GM18498 (cell line): ENCODE measurements around the gene AVPR2.

Experiments
- ATAC-seq: cut with Tn5 transposase; IDR thresholded peaks from one replicate; pipeline ENCODE4 v1.9.1; 2021; ENCODE audit warnings: mild to moderate bottlenecking, moderate library complexity; ENCODE audit not compliant: unreplicated experiment

Gene AVPR2

GRCh38 chrX:153910446-153910845 lies 6.0 kb downstream of the AVPR2 start:
- no peak for ATAC-seq

- no peak for ATAC-seq
Measured at GRCh38 chrX:153911798-153912197, 7.3 kb downstream of the AVPR2 start.

DNA sequence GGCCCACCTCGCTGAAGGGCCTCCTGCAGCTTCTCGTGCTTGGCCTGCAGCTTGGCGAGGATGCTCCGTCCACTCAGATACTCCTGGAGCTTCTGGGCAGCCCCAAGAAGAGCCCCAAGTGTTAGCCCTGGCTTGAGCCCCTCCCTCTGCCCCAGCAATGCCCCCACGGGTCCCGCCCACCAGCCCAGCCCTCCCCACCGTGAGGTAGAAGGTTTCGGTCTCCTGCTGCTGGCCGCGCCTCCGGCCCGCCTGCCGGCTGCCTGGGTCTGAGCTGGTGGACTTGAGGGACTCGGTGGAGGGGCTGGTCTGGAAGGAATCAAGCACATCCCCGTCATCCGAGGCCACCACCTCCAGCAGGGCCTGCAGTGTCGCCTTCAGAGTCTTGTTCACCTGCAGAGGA lies 8.7 kb downstream of the AVPR2 start:
- ATAC-seq, result no peak

DNA sequence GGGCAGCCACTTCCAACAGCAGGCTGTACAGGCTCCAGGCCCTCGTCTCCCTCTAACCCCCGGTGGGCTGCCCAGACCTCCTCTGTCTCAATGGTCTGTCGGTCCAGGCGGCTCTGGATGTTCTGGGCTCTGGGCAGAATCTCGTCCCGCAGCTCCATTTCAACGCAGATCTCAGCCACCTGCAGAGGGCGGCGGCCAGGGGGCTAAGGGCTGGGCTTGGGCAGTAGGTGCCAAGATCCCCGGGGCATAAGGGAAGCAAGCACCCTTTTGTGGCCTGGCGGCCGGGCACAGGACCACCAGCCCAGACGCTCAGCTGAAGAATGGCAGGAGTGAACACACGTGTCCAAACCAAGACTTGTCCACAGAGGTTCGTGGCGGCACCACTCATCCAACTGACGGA lies 9.2 kb downstream of the AVPR2 start:
- no peak for ATAC-seq

DNA sequence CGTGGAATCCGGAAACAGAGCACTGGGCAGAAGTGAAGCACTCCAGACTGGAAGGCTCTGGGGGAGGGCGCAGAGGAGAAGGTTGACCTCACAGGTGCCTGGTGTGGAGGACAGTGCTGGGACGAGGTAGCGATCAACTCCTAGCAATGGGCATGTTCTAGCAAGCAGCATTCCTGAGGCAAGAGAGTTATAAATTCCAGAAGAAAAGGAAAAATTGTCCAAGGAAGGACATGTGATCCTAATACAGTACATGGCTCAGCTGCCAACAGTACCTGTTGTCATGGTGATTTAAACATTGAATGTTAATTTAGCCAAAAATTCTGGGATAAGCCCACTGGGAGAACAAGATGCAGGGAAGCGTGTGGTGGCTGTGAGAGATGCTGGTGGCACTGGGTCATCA lies 13.4 kb downstream of the AVPR2 start:
- ATAC-seq, result no peak

DNA sequence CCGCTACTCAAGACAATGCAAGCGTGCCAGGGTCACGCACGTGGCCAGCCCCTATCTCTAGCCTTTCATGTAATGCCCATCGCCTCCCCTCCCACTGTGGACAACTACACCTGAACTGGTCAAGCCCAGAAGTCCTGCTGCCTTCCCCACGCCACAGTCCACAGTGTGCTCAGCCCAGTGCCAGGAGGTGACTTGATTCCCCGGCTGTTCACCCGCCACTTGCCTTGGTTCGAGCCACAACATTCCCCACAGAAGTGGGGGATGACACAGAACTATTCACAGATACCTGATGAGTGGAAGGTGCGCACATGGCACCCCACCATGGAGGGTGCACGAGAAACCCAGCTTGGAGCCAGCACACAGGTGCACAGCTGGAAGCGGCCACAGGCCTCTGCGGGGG lies 14.8 kb downstream of the AVPR2 start:
- ATAC-seq, result no peak

GRCh38 chrX:153920546-153920945 lies 16.1 kb downstream of the AVPR2 start:
- no peak for ATAC-seq

GRCh38 chrX:153921070-153921469 lies 16.6 kb downstream of the AVPR2 start:
- ATAC-seq, result no peak

- no peak for ATAC-seq
Measured at GRCh38 chrX:153921511-153922446, 17.3 kb downstream of the AVPR2 start.

DNA sequence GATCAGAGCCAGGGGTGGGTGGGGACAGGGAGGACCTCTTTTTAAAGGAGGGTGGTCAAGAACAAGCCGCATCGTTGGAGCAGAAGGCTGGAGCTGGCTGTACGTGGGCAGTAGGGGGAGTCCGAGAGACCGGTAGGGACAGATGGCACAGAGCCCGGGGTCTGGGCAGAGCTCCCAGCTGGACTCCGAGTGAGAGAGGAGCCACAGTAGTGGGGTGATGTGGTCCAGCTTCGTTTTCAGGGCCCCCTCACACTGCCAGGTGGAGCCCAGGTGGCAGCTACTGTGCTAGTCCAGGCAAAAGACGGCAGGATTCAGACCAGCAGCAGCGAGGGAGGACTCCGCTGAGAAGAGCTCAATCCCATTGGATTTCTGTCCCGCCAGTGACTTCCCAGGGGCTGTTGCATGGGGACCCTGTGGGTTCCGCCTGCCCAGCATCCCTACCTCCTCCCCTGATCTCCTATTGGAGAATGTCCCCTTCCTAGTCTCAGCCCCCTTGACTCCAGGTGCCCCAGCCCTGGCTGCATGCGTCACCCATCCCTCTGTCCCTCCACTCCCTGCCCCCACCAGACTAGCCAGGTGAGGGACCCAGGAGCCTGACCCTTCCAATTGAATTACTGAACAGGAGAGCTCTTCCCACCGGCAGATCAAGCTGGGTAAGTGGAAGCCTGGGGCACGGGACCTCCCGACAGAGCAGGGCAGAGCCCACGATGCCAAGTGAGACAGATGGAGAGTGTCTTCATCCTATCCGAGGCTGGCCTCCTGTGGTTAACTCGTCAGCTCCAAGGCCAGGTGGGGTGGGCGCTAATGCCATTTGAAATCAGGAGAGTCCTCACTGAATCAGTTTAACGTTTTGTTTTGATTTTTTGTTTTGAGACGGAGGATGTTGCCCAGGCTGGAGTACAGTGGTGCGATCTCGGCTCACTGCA lies 18.7 kb downstream of the AVPR2 start:
- ATAC-seq, result no peak

DNA sequence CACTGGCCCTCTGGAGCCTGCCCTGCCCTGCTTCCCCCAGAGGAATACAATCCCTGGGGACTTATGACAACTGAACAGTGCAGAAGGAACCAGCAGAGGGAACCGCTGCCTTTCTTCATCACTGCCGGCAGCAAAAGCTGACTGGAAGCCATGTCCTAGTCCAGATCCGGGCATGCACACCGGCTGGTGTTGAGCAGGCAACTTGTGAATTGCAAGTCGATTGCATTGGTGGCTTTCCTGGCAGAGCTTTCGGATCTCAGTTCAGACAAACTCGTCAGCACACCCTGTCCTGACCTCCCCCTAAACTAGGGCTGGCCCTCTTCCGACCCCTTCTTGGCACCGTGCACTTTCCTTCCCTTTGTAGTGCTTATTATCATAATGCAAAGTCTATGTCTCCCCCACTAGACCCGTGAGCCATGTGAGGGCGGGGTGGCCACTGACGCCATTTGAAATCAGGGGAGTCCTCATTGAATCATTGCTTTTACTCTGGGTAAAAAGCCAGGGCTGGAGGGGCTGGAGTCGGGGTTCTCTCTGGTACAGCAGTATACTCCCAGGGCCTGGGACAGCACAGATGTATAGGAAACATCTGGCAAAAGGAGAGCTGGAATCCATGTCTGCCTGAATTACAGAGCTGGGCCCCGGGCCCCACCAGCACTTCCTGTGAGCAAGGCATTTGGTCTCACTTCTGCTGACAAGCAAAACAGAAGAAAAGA lies 19.8 kb downstream of the AVPR2 start:
- ATAC-seq, result no peak

DNA sequence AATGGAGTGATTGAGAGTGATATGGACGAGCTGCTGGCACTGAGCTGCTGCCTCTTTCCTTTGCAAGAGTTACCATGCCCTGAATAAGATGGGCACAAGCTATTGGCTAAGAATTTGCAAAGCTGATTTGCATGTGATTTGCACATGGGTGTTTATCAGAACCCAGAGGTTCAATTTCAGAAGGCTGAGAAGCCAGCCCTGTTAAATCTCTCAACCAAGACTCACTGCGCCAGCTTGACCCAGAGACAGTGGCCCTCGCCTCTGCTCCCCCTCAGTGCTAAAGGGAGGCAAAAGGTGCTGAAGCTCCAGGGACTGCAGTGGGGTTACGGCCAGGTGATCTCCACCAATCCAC lies 20.9 kb downstream of the AVPR2 start:
- ATAC-seq, result no peak

GRCh38 chrX:153925739-153926551 lies 21.5 kb downstream of the AVPR2 start, which contains the start of gene ARHGAP4:
ARHGAP4 (minus strand) TSS chrX:153926264; CDS start chrX:153926202, 62 bp downstream.
- peak; percentile 18 for ATAC-seq

DNA sequence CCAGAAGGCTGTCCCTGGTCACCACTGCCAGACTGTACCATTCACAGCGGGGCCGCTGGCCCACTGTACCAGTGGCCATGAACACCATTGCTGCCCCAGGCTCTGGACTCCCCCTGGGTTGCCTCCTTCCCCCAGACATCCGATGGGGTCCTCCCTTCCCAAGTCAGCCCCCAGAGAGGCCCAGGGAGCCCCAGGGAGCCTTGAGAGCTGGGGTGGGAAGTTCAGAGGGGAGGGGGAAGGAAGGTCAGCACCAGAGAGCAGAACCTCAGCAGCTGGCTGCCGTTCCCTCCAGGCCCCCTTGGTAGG lies 22.0 kb downstream of the AVPR2 start:
- no peak for ATAC-seq

DNA sequence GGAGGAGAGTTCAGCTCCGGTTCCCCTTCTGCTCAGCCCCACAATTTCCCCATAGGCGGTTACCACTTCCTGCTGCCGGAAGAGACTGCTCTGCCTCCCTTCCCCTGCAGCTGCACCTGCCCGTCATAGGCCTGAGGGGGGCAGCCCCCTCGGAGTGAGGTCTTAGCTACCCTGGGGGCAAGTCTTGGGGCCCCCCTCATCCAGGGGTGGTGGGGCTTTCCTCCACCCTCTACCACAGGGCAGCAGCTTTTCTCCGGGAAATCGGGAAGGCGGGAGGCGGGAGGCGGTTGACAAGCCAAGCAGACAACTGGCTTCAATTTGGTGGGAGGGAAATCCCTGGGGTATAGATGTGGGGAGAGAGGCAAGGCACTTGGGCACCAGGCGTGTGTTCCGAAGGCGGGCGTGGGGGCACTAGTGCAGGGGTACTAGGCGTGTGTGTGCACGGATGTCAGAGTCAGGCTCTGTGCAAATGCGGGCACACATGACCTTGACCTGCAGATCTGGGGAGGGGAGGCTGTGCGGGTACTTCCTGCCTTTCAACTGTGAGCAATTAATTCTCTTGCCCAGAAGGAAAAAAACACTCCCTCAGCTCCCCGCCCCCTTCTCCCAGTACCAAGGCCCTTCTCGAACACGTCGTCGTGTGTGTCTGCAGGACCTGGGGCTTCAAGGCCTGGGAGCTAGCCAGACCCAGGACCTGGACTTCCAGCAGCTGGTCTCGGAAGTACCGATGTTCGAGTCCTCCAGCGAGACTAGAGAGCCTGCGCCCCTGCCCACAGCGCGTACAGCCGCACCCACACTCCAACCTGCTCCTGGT lies 22.6 kb downstream of the AVPR2 start:
- ATAC-seq, result peak; percentile 27

DNA sequence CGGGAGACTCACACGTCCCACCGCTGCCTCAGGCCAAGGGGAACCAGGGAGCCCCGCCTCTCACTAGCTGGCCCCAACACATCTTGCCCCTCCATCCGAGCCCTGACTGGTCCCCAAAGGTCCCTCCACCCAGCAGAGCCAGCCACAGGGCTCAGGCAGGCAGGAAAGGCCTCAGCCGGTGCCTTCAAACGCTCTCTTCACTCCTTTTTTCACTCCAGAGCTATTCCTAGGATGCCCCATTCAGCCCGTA lies 23.1 kb downstream of the AVPR2 start:
- no peak for ATAC-seq

- peak; percentile 75 for ATAC-seq
Measured at GRCh38 chrX:153927922-153928760, 23.7 kb downstream of the AVPR2 start.

GRCh38 chrX:153928846-153929245 lies 24.4 kb downstream of the AVPR2 start:
- no peak for ATAC-seq

GRCh38 chrX:153929576-153929975 lies 25.1 kb downstream of the AVPR2 start:
- no peak for ATAC-seq
